A549 treated with CORT108297 at 1 μM for 4 hours (cell line): ENCODE results near the gene TUT7. TPM values are rescaled to one million over a fixed set of nuclear protein-coding genes. Genes with fewer than 3 reads are reported as not detected.

ENCODE experiments used
- total RNA-seq: library from RNA; stranded (reverse); fragments of 200-300 nt; extraction: Qiagen RNA extraction; gene quantifications from 5 replicates; pipeline ENCODE4 v1.2.3, GENCODE V29; 2022

TUT7 gene
- 7.3 to 11.6 TPM (median 10.1 TPM) in 5 replicates for total RNA-seq

GRCh38 chr9:86354011-86354817 is at the start of gene TUT7:
Gene TUT7 (minus strand): TSS chr9:86354410. CDS start chr9:86353199, 1,211 bp downstream.

GRCh38 chr9:86282077-86282978 is 71.9 kb downstream of the TUT7 start, which contains the start of gene ISCA1:
Gene ISCA1 (minus strand): TSS chr9:86282538. CDS start chr9:86282458, 80 bp downstream.

GRCh38 chr9:86259557-86259956 is 94.7 kb downstream of the TUT7 start, which contains the start of gene C9orf153:
Gene C9orf153 (minus strand): TSS chr9:86259657. CDS start chr9:86229603, 30,054 bp downstream.

Other genes with a start within 250 kb of the TUT7 start
- 0.09 to 0.46 TPM (median 0.18 TPM) in 5 replicates for gene C9orf153, start 94.8 kb downstream of the TUT7 start, total RNA-seq
- 41.7 to 50.7 TPM (median 43.8 TPM) in 5 replicates for gene ISCA1, start 71.9 kb downstream of the TUT7 start, total RNA-seq